ENCODE measurements around the gene OR5D16. TPM values are rescaled to one million over a fixed set of nuclear protein-coding genes. Genes with fewer than 3 reads are reported as not detected.
"Not testable (repeated sequence)": the region's sequence is repeated elsewhere in the genome, so short reads cannot be mapped to it uniquely, and the experiment has no call there.

The OR5D16 gene
- total and polyA plus RNA-seq, 10 donors, result not detected

- H3K27me3 ChIP-seq (replicated peaks in 1 of 7); H3K4me1 ChIP-seq; DNase-seq; H3K9me3 ChIP-seq; H3K4me3 ChIP-seq; H3K27ac ChIP-seq; H3K36me3 ChIP-seq; intact Hi-C loops (cut with DNase I; ENCODE audit: low total_unique reads): not testable (repeated sequence)
- WGBS, 5 donors, result 62 to 88% (median 78%) methylated on average over 1 of the region's 1 CpG
These were observed 44.4 kb downstream of the OR5D16 start, which contains the start of gene TRIM51 for GRCh38 chr11:55882997-55883396. Gene TRIM51 (plus strand): TSS chr11:55883297. CDS start chr11:55885429, 2,132 bp downstream.

- intact Hi-C loops (cut with DNase I; ENCODE audit: low total_unique reads); H3K36me3 ChIP-seq; H3K4me3 ChIP-seq; H3K27ac ChIP-seq; H3K27me3 ChIP-seq (replicated peaks in 1 of 7); DNase-seq; H3K9me3 ChIP-seq; H3K4me1 ChIP-seq: not testable (repeated sequence)
- 76 to 91% (median 87%) methylated on average over 4 of the region's 4 CpGs for WGBS, 5 donors
These were observed 46.4 kb downstream of the OR5D16 start for GRCh38 chr11:55884995-55885394.

- intact Hi-C loops (cut with DNase I; ENCODE audit: low total_unique reads); H3K4me3 ChIP-seq; H3K4me1 ChIP-seq; H3K27me3 ChIP-seq (replicated peaks in 1 of 7); H3K27ac ChIP-seq; H3K36me3 ChIP-seq; DNase-seq; H3K9me3 ChIP-seq: not testable (repeated sequence)
- 78 to 96% (median 89%) methylated on average over 9 of the region's 9 CpGs for whole genome bisulfite sequencing, 5 donors
These were observed 46.9 kb downstream of the OR5D16 start for GRCh38 chr11:55885481-55885880.

Small RNA genes within 50 kb of the gene (small RNA-seq; reads per million reads assigned to genes)
- 0 reads per million in 4 donors for gene AC036111.3

Other genes starting within 250 kb of the OR5D16 start
- not detected for gene OR4C11, start 231.1 kb upstream of the OR5D16 start, total RNA-seq
- gene OR4C11, start 231.1 kb upstream of the OR5D16 start, polyA plus RNA-seq, result not detected
- not detected for gene OR4P4, start 203.6 kb upstream of the OR5D16 start, total RNA-seq
- gene OR4P4, start 203.6 kb upstream of the OR5D16 start, polyA plus RNA-seq, result not detected
- not detected for gene OR4S2, start 190.4 kb upstream of the OR5D16 start, total RNA-seq
- gene OR4S2, start 190.4 kb upstream of the OR5D16 start, polyA plus RNA-seq, result not detected
- not detected for gene OR4C6, start 176.6 kb upstream of the OR5D16 start, total RNA-seq
- gene OR4C6, start 176.6 kb upstream of the OR5D16 start, polyA plus RNA-seq, result not detected
- gene OR5D13, start 65.3 kb upstream of the OR5D16 start, total RNA-seq, result not detected
- gene OR5D13, start 65.3 kb upstream of the OR5D16 start, polyA plus RNA-seq, result not detected
- not detected for gene OR5D14, start 43.2 kb upstream of the OR5D16 start, total RNA-seq
- gene OR5D14, start 43.2 kb upstream of the OR5D16 start, polyA plus RNA-seq, result not detected
- not detected for gene OR5L1, start 27.4 kb upstream of the OR5D16 start, total RNA-seq
- gene OR5L1, start 27.4 kb upstream of the OR5D16 start, polyA plus RNA-seq, result not detected
- not detected for gene OR5D18, start 19.1 kb upstream of the OR5D16 start, total RNA-seq
- not detected for gene OR5D18, start 19.1 kb upstream of the OR5D16 start, polyA plus RNA-seq
- gene OR5L2, start 11.5 kb upstream of the OR5D16 start, total RNA-seq, result not detected
- not detected for gene OR5L2, start 11.5 kb upstream of the OR5D16 start, polyA plus RNA-seq
- gene TRIM51, start 44.5 kb downstream of the OR5D16 start, total RNA-seq, result not detected
- not detected for gene TRIM51, start 44.5 kb downstream of the OR5D16 start, polyA plus RNA-seq
- not detected for gene OR5W2, start 75.8 kb downstream of the OR5D16 start, total RNA-seq
- not detected for gene OR5W2, start 75.8 kb downstream of the OR5D16 start, polyA plus RNA-seq
- not detected for gene OR5I1, start 97.6 kb downstream of the OR5D16 start, total RNA-seq
- gene OR5I1, start 97.6 kb downstream of the OR5D16 start, polyA plus RNA-seq, result not detected
- gene OR10AG1, start 131.2 kb downstream of the OR5D16 start, total RNA-seq, result not detected
- not detected for gene OR10AG1, start 131.2 kb downstream of the OR5D16 start, polyA plus RNA-seq
- not detected for gene OR5F1, start 155.9 kb downstream of the OR5D16 start, total RNA-seq
- not detected for gene OR5F1, start 155.9 kb downstream of the OR5D16 start, polyA plus RNA-seq
- gene OR5AS1, start 188.9 kb downstream of the OR5D16 start, total RNA-seq, result not detected
- gene OR5AS1, start 188.9 kb downstream of the OR5D16 start, polyA plus RNA-seq, result not detected

Measured in spleen (tissue), 11 donors.